Prostate gland (tissue), 2 donors: ENCODE results near the gene HTR1D.

ENCODE experiments used
- CTCF ChIP-seq, 4 experiments: fragments of 200-600 bp in 2 of 4; fragments of 450-650 bp in 2 of 4; sonication (generic) in 2 of 4; IDR thresholded peaks; 1 replicate in 3 of 4; 2 replicates in 1 of 4; pipeline ENCODE4 v1.5.1; 2016 to 2019; ENCODE audit warnings: antibody characterized with exemption in 4 of 4, mild to moderate bottlenecking in 2 of 4, moderate library complexity in 2 of 4
- POLR2A ChIP-seq: fragments of 450-650 bp; IDR thresholded peaks from one replicate; pipeline ENCODE4 v1.6.1; 2016; ENCODE audit warnings: antibody characterized with exemption, mild to moderate bottlenecking
- POLR2AphosphoS5 ChIP-seq: sonication (generic); formaldehyde crosslinking; IDR thresholded peaks from one replicate; pipeline ENCODE4 v1.6.1; 2017; ENCODE audit warnings: antibody characterized with exemption

- TF ChIP-seq CTCF (IDR thresholded peaks at IDR 0.05) (no peak), POLR2A (no peak), POLR2AphosphoS5 (no peak)
These were observed 29.7 kb downstream of the HTR1D start for GRCh38 chr1:23187637-23188036.
